H1 (cell line): Measurements from ENCODE around the gene ANAPC7. TPM values are rescaled to one million over a fixed set of nuclear protein-coding genes. Genes with fewer than 3 reads are reported as not detected.

Experiments used
- CBX8 ChIP-seq: fragments of 300-800, 300-1000 bp; sonication (generic); IDR thresholded peaks from 2 replicates; pipeline ENCODE4 v1.7.1; 2016; ENCODE audit warnings: low read depth, low read length, borderline replicate concordance
- HDAC6 ChIP-seq: IDR thresholded peaks from one replicate; pipeline ENCODE4 v1.7.1; 2012; ENCODE audit warnings: low read depth, mild to moderate bottlenecking, inconsistent platforms, low read length, moderate library complexity
- TCF12 ChIP-seq: IDR thresholded peaks from 2 replicates; pipeline ENCODE4 v1.6.1; 2011; ENCODE audit warnings: low read depth, mild to moderate bottlenecking, low read length
- YY1 ChIP-seq: IDR thresholded peaks from 2 replicates; pipeline ENCODE4 v1.6.1; 2011; ENCODE audit warnings: low read depth, mild to moderate bottlenecking, low read length
- polyA plus RNA-seq, 7 experiments: library from polyadenylated mRNA; depleted of rRNA in 3 of 7; stranded (reverse) in 5 of 7; unstranded in 2 of 7; fragments of >200 nt in 5 of 7; fragments of 200-250 nt in 2 of 7; gene quantifications; 1 replicate in 5 of 7; 2 replicates in 1 of 7; 4 replicates in 1 of 7; pipeline versions ENCODE4 v1.2.1 to v1.2.3, GENCODE V29; 2011 to 2013; ENCODE audit warnings: missing spikeins in 2 of 7, mixed read lengths in 2 of 7
- total RNA-seq: library from RNA; stranded (reverse); fragmentation: NEBNext Ultra II Directional; extraction: Animal tissue kit (Norgen Biotek cat#: 25700); gene quantifications from 2 replicates; pipeline ENCODE4 v1.2.1, GENCODE V29; 2021
- TF ChIP-seq, protein P1 (sequence below): fragments of 300-600 bp; sonication (generic); IDR thresholded peaks from 2 replicates; pipeline ENCODE4 v1.7.1; 2012; ENCODE audit warnings: low read length, moderate library complexity, mild to moderate bottlenecking, inconsistent platforms; ENCODE audit not compliant: insufficient replicate concordance
- TF ChIP-seq, protein P2 (sequence below): IDR thresholded peaks from 2 replicates; pipeline ENCODE4 v1.6.1; 2011; ENCODE audit warnings: low read depth, mild to moderate bottlenecking, low read length; ENCODE audit not compliant: insufficient read depth

Gene ANAPC7
- total and polyA plus RNA-seq, 2 of the 8 experiments (the other 6 are each of a cell fraction or from before 2014, with no cell fraction given) = 72.8 to 105 TPM

DNA sequence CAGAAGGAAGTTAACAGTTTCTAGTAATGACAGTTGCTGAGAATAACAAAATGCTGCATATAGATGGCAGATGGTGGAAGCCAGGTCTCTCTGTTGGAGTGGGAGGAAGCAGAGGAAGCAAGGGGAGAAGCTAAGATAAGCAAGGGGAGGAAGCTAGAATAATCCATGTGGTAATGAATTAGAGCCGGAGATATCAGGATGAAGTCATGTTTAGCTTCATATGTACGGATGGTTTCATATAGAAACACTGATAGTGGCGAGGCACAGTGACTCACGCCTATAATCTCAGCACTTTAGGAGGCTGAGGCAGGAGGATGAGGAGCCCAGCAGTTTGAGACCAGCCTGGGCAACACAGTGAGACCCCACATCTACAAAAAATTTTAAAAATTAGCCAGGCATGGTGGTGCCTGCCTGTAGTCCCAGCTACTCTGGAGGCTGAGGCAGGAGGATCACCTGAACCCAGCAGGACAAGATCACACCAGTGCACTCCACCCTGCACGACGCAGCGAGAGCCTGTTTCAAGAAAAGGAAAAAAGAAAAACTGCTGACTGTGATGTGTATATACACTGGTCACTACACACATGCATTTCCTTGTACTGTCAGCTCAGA, 49.2 kb downstream of the ANAPC7 start (continued):
- TF ChIP-seq CBX8 (no peak), TCF12 (no peak), HDAC6 (no peak), YY1 (no peak)
- TF ChIP-seq, protein P1, sequence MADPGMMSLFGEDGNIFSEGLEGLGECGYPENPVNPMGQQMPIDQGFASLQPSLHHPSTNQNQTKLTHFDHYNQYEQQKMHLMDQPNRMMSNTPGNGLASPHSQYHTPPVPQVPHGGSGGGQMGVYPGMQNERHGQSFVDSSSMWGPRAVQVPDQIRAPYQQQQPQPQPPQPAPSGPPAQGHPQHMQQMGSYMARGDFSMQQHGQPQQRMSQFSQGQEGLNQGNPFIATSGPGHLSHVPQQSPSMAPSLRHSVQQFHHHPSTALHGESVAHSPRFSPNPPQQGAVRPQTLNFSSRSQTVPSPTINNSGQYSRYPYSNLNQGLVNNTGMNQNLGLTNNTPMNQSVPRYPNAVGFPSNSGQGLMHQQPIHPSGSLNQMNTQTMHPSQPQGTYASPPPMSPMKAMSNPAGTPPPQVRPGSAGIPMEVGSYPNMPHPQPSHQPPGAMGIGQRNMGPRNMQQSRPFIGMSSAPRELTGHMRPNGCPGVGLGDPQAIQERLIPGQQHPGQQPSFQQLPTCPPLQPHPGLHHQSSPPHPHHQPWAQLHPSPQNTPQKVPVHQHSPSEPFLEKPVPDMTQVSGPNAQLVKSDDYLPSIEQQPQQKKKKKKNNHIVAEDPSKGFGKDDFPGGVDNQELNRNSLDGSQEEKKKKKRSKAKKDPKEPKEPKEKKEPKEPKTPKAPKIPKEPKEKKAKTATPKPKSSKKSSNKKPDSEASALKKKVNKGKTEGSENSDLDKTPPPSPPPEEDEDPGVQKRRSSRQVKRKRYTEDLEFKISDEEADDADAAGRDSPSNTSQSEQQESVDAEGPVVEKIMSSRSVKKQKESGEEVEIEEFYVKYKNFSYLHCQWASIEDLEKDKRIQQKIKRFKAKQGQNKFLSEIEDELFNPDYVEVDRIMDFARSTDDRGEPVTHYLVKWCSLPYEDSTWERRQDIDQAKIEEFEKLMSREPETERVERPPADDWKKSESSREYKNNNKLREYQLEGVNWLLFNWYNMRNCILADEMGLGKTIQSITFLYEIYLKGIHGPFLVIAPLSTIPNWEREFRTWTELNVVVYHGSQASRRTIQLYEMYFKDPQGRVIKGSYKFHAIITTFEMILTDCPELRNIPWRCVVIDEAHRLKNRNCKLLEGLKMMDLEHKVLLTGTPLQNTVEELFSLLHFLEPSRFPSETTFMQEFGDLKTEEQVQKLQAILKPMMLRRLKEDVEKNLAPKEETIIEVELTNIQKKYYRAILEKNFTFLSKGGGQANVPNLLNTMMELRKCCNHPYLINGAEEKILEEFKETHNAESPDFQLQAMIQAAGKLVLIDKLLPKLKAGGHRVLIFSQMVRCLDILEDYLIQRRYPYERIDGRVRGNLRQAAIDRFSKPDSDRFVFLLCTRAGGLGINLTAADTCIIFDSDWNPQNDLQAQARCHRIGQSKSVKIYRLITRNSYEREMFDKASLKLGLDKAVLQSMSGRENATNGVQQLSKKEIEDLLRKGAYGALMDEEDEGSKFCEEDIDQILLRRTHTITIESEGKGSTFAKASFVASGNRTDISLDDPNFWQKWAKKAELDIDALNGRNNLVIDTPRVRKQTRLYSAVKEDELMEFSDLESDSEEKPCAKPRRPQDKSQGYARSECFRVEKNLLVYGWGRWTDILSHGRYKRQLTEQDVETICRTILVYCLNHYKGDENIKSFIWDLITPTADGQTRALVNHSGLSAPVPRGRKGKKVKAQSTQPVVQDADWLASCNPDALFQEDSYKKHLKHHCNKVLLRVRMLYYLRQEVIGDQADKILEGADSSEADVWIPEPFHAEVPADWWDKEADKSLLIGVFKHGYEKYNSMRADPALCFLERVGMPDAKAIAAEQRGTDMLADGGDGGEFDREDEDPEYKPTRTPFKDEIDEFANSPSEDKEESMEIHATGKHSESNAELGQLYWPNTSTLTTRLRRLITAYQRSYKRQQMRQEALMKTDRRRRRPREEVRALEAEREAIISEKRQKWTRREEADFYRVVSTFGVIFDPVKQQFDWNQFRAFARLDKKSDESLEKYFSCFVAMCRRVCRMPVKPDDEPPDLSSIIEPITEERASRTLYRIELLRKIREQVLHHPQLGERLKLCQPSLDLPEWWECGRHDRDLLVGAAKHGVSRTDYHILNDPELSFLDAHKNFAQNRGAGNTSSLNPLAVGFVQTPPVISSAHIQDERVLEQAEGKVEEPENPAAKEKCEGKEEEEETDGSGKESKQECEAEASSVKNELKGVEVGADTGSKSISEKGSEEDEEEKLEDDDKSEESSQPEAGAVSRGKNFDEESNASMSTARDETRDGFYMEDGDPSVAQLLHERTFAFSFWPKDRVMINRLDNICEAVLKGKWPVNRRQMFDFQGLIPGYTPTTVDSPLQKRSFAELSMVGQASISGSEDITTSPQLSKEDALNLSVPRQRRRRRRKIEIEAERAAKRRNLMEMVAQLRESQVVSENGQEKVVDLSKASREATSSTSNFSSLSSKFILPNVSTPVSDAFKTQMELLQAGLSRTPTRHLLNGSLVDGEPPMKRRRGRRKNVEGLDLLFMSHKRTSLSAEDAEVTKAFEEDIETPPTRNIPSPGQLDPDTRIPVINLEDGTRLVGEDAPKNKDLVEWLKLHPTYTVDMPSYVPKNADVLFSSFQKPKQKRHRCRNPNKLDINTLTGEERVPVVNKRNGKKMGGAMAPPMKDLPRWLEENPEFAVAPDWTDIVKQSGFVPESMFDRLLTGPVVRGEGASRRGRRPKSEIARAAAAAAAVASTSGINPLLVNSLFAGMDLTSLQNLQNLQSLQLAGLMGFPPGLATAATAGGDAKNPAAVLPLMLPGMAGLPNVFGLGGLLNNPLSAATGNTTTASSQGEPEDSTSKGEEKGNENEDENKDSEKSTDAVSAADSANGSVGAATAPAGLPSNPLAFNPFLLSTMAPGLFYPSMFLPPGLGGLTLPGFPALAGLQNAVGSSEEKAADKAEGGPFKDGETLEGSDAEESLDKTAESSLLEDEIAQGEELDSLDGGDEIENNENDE = no peak
- TF ChIP-seq, protein P2, sequence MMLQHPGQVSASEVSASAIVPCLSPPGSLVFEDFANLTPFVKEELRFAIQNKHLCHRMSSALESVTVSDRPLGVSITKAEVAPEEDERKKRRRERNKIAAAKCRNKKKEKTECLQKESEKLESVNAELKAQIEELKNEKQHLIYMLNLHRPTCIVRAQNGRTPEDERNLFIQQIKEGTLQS = no peak
